Suprapubic skin (tissue), 4 donors: ENCODE measurements around the gene UACA.

Experiments used
- CTCF ChIP-seq, 2 donors: fragments of 200-600 bp in 1 of 2; fragments of 450-650 bp in 1 of 2; sonication (generic) in 1 of 2; IDR thresholded peaks; one replicate each; pipeline ENCODE4 v1.5.1; 2016 to 2019; ENCODE audit warnings: antibody characterized with exemption in 2 of 2, mild to moderate bottlenecking in 1 of 2, moderate library complexity in 1 of 2
- EP300 ChIP-seq: sonication (generic); formaldehyde crosslinking; IDR thresholded peaks from one replicate; pipeline ENCODE4 v1.6.1; 2017; ENCODE audit warnings: antibody characterized with exemption
- POLR2A ChIP-seq, 2 donors: fragments of 450-650 bp; IDR thresholded peaks; one replicate each; pipeline ENCODE4 v1.6.1; 2017; ENCODE audit warnings: antibody characterized with exemption in 2 of 2, mild to moderate bottlenecking in 2 of 2, moderate library complexity in 2 of 2
- POLR2AphosphoS5 ChIP-seq, 3 donors: sonication (generic); formaldehyde crosslinking; IDR thresholded peaks; one replicate each; pipeline ENCODE4 v1.6.1; 2017; ENCODE audit warnings: antibody characterized with exemption in 3 of 3

- TF ChIP-seq POLR2AphosphoS5 (IDR thresholded peaks at IDR 0.05) (no peak), POLR2A (IDR thresholded peaks at IDR 0.05) (no peak), CTCF (IDR thresholded peaks at IDR 0.05) (no peak), EP300 (no peak)
Measured at GRCh38 chr15:70752193-70752635, 11.1 kb downstream of the UACA start.
